HG03025 (cell line): Measurements from ENCODE around the gene TDRKH.

ENCODE experiments used
- ATAC-seq: cut with Tn5 transposase; IDR thresholded peaks from one replicate; pipeline ENCODE4 v1.9.1; 2021; ENCODE audit warnings: mild to moderate bottlenecking, moderate library complexity; ENCODE audit not compliant: unreplicated experiment, low FRiP score

TDRKH gene

DNA sequence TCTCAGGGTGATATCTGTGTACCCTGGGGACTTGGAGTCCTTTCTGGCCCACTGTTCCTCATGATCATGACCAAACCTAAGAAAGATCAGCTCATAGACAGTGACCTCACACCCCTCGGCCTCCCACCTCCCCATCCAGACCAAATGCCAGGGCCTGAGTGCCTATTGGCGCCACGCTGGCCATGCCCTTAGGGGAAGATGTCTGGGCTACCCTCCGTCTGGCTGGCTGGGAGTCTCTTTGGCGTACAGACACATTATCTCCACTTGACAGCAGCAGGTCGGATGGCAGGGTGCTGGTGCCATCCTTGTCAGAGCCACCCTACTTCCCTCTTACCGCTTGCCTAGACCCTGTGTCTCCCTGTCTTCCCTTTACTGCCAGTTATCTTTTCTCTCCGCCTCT lies 32.9 kb upstream of the TDRKH start:
- ATAC-seq, result no peak

- no peak for ATAC-seq
Measured at GRCh38 chr1:151822404-151822803, 32.1 kb upstream of the TDRKH start.

GRCh38 chr1:151820940-151821339 lies 30.6 kb upstream of the TDRKH start:
- no peak for ATAC-seq

DNA sequence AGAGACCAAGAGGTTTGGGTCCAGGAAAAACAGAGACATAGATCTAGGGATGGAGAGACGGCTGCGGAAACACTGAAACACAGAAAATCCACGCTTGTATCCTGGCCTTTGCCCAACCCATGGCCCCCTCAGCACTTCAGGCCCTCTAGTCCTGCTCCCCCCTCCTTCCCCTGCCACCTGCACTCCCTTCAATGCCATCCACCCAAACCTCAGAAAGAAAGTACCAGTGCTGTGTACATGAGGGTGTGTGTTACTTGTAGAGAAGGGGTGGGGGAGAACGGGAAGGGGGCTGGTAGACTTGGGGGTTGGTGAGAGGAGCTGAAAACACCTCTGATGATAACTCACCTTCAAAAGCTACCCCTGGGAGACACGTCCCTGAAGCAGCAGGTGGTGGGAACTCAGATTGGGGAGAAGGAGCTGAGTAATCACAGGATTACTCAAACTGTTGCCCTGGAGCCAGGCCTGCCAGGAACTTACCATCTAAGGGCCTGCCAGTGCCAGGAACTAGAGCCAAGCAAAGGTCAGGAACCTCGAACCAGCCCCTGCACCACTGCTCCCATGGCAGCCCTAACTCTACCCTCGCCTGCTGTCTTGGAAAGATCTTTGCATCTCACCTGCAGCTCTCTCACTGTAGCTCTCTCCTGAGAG lies 29.8 kb upstream of the TDRKH start:
- no peak for ATAC-seq

DNA sequence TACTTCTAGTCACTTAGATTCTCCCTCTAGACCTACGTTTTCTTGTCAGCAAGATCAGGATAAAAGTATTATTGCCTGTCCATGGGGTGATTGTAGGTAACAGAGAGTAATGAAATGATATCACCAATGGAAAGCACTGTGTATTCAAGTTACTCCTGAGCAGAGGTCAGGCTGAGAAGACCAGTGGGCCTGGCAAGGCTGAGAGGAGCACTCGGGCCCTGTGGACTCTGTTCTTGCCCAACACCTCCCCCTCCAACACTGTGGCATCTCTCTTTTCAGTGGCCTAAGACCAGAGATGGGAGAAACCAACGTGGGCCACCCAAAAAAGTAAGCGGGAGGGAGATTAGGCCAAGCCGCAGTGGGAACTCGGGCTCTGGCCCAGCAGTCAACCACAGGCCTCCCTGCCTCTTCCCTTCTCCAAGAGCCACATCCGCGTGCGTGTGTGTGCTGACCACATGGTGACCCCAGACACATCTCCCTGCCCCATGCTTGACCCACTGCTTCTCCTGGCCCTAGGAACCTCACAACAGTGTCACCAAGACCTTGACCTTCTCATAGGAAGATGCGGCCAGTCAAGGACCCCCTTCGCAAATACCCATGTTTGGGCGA lies 29.0 kb upstream of the TDRKH start:
- no peak for ATAC-seq

DNA sequence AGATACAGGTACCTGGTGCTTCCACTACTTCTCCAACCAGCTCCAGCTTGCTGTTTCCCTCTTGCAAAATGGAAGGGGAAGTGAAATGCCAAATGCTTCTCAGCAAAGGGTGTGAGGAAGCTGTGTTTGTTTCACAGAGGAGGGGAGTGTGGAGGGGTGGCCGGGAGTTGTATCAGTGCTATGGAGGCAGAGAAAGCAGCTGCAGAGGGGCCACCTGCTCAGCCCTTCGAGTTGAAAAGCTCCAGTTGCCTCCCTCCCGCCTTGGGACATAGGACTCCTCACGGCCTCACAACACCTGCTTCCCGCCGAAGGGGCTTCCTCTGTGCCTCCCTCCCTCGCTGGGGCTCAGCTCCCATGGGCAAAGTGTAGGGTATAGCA lies 27.0 kb upstream of the TDRKH start:
- ATAC-seq, result no peak

GRCh38 chr1:151816548-151817352 lies 26.4 kb upstream of the TDRKH start:
- ATAC-seq, result no peak

GRCh38 chr1:151815716-151816327 lies 25.5 kb upstream of the TDRKH start:
- ATAC-seq, result no peak

DNA sequence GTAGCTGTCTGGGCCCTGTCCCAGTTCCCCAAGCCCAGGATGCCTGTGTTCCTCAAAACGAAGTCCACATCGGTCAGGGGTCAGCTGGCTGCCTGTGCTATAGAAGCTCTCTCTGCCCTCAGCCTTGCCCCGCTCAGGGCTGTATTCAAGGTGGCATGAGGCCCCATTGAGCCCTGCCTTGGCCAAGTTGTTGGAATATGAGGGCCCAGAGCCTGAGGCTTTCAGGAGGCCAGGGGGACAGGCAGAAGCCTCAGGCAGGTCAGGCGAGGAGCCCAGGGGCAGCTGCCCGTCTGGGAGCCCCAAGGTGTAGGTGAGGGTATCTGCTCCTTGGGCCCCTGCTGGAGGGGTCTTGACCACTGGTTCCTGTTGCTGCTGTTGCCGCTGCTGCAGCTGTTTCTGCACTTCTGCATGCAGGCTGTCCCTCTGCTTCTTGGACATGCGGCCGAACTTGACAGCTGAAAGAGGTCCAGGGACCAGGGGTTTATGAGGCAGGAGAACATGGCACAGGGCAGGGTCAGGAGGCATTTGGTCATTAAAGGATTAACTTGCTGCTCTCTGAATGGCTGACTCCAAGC lies 24.8 kb upstream of the TDRKH start:
- no peak for ATAC-seq

DNA sequence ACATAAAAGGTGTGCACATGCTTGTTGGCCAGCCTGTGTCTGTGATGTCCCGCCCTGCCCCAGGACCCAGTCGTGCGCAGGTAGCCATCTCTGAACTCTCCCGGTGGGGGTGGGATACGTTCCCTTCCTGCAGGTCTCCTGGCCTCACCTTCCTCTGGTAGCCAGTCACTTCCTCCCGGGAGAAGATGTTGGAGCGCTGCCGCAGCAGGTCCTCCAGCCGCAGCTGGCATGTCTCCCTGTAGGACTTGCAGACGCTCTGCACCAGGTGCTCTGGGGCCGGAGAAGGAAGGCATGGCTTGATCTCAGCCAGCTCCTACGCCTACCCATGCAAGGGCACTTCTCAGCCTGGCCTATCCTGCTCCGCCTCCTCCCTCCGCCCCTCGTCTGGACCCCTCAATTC lies 24.1 kb upstream of the TDRKH start:
- no peak for ATAC-seq

DNA sequence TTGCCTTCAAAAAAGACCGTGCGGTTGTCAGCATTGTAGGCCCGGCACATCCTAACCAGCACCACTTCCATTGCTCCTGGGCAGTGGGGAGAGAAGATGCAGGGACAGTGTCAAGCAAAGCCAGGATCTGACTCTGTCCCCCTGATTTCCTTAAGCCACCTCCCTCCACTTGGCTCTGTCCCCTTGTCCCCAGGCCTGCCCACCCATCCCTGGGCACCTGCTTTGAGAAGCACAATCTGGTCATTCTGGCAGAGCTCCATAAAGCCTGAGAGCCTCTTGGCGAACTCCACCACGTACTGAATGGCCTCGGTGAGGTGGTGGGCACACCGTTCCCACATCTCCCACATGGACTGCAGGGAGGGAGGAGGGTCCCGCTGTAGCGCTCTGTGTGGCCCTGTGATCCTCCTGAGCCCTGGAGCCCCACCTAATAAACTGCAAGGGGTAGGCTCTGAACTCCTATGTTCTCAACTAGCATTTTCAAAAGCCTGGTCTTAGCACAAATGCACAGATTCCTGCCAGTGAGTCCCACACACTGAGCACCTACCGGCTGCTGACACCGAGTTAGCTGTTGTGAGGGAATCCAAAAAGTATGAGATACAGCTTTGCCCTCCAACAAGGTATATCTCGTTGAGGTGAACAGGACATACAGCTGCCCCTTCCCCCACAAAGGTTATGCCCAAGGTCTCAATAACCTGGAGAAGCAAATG lies 23.1 kb upstream of the TDRKH start:
- no peak for ATAC-seq

GRCh38 chr1:151811181-151811580 lies 20.9 kb upstream of the TDRKH start:
- no peak for ATAC-seq

DNA sequence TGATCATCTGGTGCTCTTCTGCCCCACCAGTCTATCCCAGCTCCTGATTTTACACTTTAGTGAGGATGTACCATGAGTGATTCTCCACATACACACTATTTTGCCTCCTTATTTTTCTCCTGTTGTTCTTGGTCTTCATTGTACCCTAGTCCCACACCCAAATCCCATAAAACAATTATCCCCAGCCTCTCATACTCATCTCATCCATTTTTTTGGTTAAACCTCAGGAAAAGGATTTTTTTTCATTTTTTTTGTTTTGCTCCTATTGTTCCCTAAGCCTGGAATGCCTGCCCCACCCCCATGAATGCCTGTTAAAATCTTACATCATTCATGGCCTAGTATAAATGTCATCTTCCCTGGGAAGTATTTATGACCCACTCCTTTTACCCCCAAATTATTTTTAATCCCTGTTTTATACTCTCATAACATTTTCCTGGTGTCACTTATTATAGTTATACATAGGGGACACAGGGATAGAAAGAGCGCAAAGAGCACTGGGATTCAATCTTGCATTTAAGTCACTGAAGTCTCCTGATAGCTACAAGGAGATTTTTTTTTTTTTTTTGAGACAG lies 19.8 kb upstream of the TDRKH start:
- ATAC-seq, result no peak

DNA sequence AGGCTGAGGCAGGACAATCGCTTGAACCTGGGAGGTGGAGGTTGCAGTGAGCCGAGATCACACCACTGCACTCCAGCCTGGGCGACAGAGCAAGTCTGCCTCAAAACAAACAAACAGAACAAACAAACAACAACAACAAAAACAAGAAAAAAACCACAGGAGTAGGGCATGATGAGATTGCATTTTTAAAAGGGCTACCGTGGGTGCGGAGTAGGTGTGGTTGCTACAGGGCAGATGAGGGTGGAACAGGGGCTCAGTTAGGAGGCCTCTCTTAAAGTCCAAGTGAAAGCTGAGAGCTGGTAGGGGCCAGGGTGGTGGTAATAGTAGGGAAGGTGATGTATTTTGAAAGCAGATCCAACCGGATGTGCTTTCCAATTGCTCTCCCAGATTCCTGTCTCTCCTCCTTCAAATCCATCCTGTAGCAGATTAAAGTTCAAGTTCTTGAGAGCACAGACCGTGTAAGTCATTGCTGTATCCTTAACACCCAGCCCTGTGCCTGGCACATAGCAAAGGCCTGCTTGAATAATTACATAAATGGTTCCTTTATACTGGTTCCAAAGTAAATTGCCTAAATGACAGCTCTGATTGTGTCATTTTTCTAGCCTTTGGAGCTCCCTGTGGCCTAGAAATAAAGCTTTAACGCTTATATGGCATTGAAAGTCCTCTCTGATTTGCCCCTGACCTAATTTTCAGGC lies 19.1 kb upstream of the TDRKH start:
- ATAC-seq, result no peak

DNA sequence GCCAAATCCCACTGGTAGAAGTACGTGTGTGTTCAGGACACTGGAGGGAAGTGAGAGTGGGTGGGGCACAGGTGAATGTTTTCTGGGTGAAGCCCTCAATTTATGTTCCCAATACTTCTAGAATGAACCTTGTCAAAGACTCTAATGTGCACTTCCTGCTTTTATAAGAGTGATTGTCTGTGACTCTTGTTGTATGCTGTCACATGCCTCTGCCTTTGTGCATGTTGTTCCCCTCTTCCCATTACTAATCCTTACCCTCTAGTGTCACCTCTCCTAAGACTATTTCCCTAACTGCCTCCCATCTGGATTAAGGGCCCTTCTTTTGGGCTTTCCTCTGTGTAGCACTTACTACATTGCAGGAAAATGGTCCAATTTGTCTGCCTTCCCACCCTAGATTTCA lies 17.5 kb upstream of the TDRKH start:
- no peak for ATAC-seq

- no peak for ATAC-seq
Measured at GRCh38 chr1:151807131-151807530, 16.8 kb upstream of the TDRKH start.

- ATAC-seq, result no peak
Measured at GRCh38 chr1:151806170-151806569, 15.9 kb upstream of the TDRKH start.

DNA sequence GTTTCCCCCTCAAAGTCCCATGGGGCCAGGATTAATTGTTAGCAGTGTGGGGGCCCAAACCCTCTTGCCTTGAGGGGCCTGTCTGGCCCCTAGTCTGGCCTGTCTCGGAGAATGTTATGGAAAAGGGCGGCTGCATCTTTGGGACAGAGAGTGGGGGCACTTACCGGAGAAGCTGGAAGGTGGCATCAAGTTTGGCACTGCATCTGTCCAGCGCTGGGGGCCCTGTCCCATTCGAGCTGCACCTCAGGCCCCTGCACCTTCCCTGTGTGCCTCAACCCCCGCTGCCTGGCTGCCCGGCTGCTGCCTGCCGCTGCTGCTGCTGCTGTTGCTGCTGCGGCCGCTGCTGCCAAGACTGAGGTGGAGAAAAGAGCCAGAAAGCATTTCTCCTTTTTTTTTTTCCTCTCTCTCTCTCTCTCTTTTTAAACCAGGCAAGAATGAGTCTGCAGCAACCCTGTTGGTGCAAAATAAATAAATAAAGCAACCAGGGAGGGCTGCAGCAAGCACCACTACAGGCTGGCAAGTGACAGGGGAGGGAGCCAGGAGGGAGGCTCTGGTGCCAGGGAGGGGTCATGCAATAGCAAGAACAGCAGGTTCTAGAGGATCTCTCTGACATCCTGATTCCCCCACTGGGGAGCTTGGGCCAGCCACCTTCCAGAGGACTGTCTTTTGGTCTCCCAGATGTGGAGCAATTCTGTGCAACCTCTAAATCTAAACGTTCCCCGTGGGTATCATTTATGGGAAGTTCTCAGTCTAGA lies 14.9 kb upstream of the TDRKH start, which contains the start of gene LINGO4:
Gene LINGO4, minus strand, starts transcription at position 354 of the 755 bp plus-strand sequence. CDS start 2,715 bp downstream, outside the sequence.
- no peak for ATAC-seq

GRCh38 chr1:151803915-151804314 lies 13.6 kb upstream of the TDRKH start:
- no peak for ATAC-seq
